GM21786 (cell line): Measurements from ENCODE around the gene SERINC2.
"Not testable (repeated sequence)": the region's sequence is repeated elsewhere in the genome, so short reads cannot be mapped to it uniquely, and the experiment has no call there.

ENCODE experiments used
- ATAC-seq: cut with Tn5 transposase; IDR thresholded peaks from one replicate; pipeline ENCODE4 v1.9.1; 2021; ENCODE audit not compliant: unreplicated experiment

SERINC2 gene

DNA sequence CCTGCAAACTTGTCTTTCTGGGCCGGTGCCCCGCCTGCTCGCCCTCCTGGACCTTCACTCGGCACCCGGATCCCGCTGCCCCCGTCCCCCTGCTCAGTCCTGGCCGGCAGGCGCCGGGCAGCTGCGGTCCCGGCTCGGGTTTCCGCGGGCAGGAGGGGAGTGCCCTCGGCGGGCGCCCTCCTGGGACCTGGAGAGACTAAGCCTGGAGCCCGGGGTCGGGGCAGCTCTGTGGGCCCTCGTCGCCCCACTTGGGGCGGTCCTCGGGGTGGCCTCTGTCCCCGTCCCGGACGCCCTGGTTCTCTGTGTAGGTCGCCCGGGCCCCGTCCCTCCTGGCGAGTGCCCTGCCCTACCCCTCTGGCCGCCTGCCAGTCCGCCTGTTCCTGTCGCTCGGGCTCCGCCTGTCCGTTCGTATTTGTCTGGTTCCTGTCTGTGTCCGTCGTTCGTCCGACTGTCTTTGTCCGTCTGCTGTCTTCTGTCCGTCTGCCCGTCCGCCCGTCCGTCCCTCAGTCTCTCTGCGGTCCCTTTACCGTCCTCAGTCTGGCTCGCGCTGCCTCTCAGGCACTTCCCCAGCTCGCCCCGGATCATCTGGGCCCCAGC lies 490 bp downstream of the SERINC2 start:
- no peak for ATAC-seq

DNA sequence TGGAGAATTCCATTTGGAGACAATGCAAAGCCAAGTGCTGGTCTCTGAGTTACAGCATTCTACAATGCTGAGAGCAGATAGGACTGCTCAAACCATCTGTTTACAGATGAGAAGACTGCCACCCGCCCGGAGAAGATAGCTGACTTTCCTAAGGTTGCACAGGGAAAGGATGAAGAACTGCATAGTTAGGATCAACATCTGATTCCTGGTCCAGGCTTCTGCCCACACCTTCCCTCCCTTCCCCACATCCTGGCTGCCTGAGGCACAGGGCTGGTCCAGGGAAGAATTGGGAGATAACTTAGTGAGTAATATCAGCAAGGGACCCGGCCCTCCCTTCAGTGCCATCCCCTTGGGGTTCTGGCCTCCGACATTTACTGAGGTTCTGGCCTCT lies 2.0 kb downstream of the SERINC2 start:
- ATAC-seq, result no peak

DNA sequence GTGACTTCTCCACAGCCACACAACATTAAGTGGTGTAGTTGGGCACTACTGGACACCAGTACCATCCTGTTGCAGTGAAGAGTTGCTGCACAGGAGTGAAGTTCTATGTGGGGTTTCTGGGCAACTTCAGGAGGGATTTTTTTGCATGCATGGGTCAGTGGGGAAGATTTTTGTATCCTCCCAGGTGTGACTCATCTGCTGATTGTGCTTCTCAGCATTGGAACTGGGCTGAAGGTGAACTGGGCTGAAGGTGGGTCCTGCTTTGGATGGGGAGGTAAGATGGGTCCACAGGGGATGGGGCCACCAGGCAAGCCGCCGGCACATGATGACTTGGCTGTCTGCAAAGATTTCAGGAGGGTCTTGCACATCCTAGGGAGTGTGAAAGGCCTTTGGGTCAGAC lies 2.6 kb downstream of the SERINC2 start:
- no peak for ATAC-seq

DNA sequence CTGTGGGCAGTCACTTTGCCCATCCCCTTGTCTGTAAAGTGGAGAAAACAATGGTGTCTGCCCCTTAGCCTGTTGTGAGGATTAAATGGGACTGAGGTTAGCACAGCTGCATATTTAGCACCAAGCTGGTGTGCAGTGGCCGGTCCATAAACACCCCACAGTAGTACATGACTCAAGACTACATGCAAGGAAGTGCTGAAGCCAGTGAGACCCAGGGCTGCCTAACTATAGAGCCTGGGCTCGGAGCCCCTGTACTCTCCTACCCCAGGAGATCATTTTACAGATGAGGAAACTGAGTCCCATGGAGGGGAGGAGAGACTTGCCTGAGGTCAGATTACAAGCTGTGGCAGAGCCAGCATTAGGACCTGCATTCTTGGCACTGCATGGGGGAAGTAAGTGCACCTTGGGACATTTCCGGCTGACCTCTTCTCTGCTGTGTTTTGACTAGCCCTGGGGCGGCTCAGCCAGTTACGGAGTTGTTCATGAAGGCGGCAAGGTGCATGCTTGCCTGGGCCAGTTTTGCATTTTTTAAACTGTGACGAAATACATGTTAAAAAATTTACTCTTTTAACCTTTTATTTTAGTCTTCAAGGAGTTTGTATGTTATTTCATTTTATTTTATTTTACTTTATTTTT lies 3.2 kb downstream of the SERINC2 start:
- ATAC-seq, result no peak

DNA sequence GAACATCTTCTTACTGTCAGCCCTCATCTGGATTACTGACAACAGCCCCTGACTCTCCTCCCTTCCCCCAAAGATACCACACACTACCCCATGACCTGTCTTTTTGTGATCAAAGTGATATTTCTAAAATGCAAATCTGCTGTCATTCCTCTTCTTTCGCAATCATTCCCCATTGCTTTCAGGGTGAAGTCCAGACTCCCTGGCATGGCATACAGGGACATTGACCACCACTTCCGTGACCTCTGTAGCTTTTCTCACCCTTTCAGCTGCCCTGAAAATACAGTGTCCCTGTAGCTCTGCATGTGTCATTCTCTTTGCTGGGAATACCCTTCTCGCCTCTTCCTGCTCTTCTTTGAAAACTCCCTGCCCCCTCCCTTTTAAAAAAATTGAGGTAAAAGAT lies 4.1 kb downstream of the SERINC2 start:
- ATAC-seq, result no peak

DNA sequence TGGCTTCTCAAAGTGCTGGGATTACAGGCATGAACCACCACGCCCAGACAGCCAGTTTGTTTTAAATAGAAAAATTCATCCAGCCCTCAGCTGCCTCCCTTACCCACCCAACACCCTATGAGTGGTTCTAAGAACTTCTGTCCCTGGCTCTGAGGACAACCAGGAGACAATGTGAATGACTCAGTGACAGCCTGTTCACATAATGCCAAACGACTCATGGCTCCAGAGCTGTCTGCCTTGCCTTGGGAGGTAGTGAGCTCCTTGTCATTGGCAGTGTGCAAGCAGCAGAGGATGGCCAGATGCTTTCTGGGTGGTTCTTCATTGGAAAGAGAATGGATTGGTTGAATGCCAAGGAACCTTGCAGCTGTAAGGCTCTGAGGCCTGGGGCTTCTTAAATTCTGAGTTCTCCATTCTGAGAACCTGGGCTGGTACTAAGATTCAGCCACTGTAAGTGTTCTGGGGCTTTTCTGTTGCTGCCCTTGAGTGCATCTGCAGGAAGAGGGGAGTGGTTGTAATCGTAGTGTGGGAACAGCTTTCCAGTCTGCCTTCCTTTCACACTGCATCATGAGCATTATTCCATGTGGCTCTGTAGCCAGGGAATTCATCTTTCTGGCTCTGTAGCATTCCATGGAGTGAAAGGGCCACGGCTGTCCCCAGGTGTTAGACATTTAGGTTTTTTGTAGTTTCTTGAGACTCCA lies 5.8 kb downstream of the SERINC2 start:
- no peak for ATAC-seq

DNA sequence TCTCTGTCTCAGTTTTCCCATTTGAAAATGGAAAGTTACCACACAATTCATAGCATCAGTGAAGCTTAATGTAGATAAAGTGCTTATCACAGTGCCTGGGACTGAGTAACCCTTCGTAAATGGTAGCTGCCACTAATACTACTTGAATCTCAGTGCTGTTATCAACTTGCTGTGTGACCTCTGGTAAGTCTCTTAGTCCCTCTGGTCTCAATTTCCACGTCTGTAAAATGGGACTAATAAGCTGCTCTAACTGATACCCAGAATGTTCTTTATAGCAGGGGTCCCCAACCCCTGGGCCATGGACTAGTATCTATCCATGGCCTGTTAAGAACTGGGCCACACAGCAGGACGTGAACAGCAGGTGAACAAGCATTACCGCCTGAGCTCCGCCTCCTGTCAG lies 7.7 kb downstream of the SERINC2 start:
- ATAC-seq, result no peak

DNA sequence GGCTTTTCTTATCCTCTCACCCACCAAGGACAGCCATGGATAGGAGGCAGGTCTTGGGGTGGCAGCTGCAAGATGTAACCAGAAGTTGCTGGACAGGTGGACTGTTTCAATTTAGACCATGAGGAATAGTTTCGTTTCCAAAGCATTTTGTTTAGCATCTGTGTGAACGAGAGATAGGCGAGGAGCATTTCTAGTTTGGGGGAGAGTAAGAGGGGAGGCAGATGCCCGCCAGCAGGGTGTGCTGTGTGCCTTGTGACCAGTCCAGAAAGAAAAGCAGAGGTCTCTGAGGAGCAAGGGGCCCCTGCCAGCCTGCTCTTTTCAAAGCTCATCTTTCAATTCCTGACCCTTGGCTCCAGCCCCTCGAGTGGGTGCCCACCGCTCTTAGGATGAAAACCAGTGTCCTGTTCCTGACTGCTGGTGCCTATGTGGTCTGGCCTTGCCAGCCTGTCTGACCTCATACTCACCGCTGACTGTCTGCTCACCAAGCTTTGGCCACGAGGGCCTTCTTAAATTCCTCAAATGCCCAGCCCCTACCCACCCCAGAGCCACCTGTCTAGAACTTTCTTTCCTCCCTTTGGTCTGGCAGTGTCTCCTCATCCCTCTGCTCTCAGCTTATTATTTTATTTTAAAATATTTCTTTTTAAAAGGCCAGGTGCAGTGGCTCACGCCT lies 8.5 kb downstream of the SERINC2 start:
- no peak for ATAC-seq

DNA sequence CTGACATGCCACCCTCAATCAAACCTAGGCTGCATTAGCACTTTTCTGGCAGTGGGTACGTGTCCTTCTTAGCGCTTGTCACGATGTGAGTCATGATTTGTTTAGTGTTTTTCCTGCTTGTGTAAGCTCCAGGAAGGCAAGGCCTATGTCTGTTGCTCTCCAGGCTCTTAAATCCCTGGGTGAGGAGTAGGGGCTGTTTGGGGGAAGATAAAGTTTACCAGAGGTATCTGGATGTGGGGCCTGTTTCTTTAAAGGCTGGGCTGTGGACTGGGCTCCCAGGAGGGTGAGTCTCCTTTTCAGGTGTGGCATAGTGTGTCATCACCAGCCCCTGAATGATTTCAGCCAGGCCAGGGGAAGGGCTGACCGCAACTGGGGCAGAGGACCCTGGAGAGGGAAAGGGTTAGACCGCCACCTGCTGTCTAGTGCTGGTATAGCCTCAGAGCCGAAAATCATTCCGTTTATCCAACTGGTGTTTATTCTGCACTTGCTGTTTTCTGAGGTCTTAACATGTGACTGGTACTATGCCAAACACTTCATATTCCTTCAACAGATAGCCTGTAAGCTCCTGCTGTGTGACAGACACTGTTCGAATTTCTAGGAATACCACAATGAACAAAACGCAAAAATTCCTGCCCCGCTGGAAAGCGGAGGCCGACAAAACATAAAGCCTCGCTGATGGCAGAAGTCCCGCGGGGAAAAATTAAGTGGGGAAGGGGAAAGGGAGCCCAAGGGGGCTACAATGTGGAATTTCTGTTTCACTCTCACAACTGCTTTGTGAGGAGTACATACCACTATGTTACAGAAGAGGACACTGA lies 9.7 kb downstream of the SERINC2 start:
- no peak for ATAC-seq

DNA sequence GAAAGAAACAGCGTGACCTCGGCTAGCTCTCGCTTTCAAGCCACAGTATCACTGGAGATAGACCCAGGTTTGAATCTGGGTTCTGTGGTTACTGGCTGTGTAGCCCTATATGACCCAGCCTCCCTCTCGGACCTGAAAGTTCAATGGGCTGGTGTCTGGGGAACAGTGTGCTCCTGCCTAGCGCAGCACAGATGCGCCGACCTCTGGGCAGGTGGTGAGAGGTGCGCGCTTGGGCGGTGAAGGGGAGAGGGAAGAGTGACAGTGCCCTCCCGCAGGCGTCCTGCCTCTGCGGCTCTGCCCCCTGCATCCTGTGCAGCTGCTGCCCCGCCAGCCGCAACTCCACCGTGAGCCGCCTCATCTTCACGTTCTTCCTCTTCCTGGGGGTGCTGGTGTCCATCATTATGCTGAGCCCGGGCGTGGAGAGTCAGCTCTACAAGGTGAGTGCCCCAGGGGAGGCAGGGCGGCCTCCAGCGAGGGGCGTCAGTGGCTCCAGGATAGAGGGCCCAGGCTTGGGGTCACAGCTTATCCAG lies 10.5 kb downstream of the SERINC2 start:
- ATAC-seq, result peak; percentile 84

DNA sequence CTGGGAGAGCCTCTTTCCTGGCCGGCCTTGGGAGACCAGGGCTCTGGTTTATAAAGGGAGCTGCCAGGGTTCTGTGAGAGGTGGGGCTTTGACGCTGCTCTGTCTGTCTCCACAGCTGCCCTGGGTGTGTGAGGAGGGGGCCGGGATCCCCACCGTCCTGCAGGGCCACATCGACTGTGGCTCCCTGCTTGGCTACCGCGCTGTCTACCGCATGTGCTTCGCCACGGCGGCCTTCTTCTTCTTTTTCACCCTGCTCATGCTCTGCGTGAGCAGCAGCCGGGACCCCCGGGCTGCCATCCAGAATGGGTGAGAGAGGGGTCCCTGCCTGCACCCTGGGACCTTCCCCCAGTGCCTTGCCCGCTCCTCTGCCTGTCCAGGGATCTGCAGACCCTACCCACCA lies 11.6 kb downstream of the SERINC2 start:
- ATAC-seq, result no peak

DNA sequence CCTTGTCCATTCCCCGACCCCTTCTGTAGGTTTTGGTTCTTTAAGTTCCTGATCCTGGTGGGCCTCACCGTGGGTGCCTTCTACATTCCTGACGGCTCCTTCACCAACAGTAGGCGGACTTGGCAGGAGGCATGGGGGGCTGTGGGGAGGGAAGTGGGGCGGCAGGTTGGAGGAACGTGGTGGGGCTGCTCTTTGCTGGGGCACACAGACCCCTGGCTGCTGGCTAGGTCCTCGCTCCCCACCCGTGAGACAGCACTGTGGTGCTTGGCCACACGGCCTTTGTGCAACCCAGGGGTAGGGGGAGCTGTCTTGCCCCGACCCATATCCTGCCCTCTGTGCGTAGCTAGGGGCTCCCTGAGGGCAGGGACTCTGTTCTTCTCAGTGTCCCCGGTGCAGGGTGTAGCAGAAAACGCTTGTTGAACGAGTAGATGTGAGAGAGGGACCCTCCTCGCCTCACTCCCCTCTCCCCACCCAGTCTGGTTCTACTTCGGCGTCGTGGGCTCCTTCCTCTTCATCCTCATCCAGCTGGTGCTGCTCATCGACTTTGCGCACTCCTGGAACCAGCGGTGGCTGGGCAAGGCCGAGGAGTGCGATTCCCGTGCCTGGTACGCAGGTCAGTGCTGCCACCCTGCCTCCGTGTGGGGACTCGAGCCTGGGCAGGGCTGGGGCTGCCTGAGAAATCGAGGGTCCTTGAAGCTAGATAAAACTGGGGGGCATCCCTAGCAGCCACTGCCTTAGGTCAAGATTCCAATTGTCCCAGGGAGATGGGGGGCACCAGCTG lies 12.5 kb downstream of the SERINC2 start:
- no peak for ATAC-seq

DNA sequence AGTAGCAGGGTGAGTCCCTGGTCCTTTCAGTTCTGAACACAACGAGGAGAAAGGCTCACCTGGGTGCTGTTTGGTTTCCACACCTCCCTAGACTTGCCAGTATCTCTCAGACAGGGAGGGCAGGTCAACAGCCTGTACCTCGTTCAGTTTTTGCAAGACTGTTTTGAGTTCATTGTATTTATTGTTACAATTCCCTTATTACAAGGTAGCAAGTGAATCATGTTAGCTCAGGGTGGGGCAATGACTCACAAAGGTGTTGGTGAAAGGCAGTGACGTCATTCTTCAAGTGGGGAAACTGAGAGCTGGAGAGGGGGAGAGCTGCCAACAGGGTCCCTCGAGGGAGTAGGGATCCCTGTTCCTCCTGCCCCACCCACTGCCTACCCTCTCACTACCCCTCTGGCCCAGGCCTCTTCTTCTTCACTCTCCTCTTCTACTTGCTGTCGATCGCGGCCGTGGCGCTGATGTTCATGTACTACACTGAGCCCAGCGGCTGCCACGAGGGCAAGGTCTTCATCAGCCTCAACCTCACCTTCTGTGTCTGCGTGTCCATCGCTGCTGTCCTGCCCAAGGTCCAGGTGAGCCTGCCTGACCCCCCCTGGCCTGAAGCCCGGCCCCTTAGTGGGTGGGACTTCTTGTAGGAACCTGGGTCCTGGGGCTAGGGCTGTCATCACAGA lies 13.4 kb downstream of the SERINC2 start:
- ATAC-seq, result no peak

DNA sequence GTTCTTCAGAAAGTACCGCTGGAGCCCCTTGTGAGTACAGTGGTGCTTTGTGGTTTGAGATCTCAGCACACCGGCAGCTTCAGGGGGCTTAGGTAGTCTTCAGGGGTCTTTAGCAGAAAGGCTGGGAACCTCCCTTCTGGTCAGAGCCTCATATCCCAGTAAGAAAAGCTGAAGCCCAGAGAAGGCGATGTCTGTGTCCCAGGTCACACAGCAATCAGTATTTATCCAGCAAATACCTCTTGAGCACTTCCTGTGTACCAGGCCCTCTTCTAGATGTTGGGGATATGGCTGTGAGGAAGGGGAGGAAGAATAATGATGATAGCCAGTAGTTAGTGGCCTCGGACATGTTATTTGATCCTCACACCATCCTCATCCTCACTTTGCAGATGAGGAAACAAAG lies 14.3 kb downstream of the SERINC2 start:
- ATAC-seq, result no peak

DNA sequence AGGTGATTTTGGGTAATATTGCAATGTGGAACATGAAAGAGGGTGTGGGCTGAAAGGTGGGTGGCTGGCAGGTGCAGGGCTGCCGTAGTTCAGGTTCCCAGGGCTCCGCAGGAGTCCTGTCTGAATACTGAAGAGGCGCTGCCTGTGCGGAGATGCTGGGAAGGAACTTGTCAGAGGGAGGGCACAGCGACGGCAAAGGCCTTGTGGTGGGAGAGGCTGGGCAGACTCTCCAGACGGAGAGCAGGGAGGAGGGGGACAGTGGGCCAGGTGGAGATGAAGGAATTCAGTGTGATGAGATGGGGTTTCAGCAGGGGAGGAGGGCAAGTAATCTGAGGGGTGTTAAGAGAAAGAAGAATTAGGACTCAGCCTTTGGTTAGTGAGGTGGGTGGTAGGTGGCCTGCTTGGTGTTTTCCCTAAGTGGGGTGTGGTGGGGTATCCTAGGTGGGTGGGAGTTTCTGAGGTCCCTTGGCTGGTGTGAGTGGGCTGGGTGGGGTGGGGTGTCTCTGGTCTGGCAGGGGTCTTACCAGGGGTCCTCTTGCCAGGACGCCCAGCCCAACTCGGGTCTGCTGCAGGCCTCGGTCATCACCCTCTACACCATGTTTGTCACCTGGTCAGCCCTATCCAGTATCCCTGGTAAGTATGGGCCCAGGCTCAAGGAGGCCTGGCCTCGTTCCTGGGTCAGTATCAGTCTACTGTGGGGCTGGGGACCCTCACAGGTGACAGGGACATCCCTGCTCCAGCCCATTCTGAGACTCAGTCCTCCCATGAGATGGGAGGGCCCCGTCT lies 15.6 kb downstream of the SERINC2 start:
- no peak for ATAC-seq

DNA sequence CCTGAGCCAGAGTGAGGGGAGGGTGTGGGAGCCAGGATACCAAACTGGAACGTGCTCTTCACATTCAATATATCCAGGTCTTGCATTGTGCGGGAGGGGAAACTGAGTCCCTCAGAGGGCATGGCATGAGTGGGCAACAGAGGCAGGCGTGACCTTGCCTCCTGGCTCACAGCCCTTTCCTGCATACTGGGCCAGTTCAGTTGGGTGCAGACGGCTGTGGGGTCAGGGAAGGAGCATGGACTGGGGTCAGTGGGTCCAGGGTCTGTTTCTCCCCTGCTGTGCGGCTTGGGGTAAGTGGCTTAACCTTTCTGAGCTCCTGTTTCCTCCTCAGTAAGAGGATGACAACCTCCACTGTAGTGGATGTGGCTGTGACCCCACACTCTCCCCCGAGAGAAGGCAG lies 16.6 kb downstream of the SERINC2 start:
- no peak for ATAC-seq

DNA sequence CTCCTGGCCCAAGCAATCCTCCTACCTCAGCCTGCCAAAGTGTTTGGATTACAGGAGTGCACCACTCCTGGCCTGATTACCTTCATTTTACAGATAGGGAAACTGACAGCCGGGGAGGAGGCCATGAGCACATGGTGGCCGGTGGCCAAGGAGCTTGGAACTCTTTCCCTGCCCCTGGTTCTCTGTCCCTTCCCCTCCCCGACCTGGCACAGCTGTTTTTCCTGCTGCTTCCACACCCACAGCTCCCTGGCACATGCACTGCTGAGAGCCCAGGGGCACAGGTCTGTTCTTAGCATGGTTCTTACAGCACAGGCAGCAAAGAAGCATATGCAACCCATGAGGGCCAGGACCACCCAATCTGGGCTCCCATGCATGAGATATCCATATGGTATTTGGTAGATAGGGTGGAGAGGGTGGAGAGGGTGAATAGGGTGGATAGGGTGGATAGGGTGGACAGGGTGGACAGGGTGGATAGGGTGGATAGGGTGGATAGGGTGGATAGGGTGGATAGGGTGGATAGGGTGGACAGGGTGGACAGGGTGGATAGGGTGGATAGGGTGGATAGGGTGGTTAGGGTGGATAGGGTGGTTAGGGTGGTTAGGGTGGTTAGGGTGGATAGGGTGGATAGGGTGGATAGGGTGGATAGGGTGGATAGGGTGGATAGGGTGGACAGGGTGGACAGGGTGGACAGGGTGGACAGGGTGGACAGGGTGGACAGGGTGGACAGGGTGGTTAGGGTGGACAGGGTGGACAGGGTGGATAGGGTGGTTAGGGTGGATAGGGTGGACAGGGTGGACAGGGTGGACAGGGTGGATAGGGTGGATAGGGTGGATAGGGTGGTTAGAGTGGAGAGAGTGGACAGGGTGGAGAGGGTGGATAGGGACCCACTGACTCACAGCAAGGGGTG lies 18.6 kb downstream of the SERINC2 start:
- not testable (repeated sequence) for ATAC-seq
